HG02852 (cell line): Measurements from ENCODE around the gene MCAT.

ENCODE experiments used
- ATAC-seq: cut with Tn5 transposase; IDR thresholded peaks from one replicate; pipeline ENCODE4 v1.9.1; 2021; ENCODE audit warnings: mild to moderate bottlenecking, moderate library complexity; ENCODE audit not compliant: unreplicated experiment

Gene MCAT

GRCh38 chr22:43142880-43143562 is at the start of gene MCAT:
TSS of gene MCAT (minus strand) at chr22:43143398. CDS start at chr22:43143348, 50 bp downstream.
- peak; percentile 80 for ATAC-seq

- ATAC-seq: no peak
Measured at GRCh38 chr22:43191831-43192230, 48.6 kb upstream of the MCAT start.

DNA sequence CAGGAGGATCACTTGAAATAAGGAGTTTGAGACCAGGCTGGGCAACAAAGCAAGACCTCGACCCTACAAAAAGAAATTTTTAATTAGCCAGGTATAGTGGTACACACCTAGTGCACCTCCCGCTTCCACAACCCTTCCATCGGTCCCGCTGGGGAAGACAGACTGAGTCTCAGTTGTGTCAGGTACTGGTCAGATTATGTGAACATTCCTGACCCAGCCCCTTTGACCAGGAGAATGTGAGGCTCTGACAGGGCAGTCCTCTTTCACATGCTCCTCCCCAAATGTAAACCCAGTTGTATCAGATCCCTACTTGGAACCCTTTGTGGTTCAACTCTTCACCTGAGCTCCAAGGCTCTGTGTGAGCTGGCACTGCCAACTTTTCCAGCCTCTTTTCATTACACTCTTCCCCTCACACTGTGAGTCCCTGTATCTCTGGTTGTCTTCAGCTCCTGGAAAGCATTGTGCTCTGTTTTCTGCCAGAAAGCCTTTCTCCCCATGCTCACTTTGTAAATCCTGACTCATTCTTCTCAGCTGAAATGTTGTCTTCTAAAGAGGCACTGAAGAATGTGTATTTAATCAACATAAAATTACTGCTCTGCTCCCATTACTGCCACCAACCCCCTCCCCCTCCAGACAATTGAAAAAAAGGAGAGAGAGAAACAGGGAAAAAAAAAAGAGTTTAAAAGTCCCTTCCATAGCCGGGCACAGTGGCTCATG is 45.8 kb upstream of the MCAT start:
- ATAC-seq: no peak

DNA sequence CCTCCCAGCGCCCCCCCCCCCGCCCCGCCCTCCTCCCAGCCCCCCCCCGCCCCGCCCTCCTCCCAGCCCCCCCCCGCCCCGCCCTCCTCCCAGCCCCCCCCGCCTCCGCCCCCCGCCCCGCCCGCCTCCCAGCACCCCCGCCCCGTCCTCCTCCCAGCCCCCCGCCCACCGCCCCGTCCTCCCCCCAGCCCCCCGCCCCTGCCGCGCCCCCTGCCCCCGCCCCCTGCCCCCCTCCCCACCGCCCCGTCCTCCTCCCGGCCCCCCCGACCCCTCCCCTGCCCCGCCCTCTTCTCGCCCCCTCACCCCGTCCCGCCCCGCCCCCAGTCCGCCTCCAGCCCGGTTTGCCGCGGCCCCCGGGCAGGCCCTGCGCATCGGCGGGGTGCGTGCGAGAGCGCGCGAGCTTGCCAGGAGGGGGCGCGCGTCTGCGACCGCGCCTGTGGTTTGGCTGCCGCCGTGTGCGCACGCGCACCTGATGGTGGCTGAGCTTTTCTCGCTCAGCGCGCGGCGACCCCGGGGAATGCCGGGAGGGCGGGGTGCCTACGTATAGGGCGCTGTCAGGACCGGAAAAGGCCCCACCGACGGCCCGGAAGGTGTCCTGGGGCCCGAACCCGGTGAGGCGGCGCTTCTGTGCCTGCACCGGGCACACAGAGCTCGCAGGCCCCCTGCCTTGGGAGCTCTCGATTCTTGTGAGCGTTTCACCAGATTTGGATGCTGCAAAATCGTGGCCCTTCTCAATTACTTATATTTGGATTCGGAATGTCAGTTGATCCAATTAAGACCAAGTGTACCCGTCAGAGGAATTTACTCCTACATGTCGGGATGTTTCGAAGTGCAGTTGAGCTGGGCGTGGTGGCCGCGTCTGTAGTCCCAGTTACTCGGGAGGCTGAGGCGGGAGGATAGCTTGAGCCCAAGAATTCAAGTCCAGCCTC is 44.2 kb upstream of the MCAT start:
- peak; percentile 79 for ATAC-seq

DNA sequence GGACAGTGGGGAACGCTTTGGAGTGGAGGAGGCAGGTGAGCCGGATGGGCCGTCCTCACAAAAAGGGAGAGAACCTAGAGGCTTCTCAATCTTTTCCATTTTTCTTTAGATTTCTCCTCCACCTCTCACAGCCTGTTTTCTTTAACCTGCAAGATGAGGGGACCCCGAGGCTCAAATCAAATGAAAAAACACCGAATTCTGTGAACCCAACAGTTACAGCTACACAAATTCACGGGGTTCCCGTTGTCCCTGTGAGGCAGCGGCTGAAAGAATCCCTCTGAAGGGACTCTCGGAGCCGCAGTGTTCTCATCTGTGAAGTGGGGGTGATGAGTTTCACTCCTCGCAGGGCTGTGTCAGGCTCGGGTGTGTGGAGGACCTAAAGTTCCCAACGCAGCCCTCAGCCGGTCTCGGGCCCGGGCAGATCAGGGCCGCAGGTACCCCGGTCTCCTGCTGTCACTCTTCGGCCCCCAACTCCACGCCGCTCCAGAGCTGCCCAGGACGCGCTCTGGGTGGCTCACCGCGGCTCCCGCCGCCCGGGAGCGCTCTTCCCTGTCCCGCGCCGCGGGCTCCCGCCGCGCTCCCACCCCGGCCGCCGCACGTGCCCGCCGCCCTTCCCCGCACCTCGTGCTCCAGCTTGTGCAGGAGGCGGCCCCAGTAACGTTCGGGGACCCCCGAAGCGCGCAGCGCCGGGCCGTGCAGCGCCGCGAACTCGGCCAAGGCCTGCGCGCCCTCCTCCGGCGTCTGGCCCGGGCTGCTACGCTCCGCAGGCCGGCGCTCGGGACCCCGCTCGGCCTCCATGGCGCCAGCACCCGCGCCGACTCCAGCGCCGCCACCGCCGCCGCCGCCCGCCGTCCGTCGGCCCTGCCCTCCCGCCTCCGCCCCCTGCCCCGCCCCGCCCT is 43.3 kb upstream of the MCAT start, which contains the start of gene TTLL12:
TSS of gene TTLL12 (minus strand) at position 863 of the 899 bp plus-strand sequence. CDS start at position 798, 65 bp downstream.
- ATAC-seq: no peak

GRCh38 chr22:43185860-43186261 is 42.7 kb upstream of the MCAT start:
- no peak for ATAC-seq

GRCh38 chr22:43183496-43184277 is 40.5 kb upstream of the MCAT start:
- no peak for ATAC-seq

GRCh38 chr22:43182726-43183125 is 39.5 kb upstream of the MCAT start:
- ATAC-seq: no peak

GRCh38 chr22:43182118-43182517 is 38.9 kb upstream of the MCAT start:
- ATAC-seq: no peak

DNA sequence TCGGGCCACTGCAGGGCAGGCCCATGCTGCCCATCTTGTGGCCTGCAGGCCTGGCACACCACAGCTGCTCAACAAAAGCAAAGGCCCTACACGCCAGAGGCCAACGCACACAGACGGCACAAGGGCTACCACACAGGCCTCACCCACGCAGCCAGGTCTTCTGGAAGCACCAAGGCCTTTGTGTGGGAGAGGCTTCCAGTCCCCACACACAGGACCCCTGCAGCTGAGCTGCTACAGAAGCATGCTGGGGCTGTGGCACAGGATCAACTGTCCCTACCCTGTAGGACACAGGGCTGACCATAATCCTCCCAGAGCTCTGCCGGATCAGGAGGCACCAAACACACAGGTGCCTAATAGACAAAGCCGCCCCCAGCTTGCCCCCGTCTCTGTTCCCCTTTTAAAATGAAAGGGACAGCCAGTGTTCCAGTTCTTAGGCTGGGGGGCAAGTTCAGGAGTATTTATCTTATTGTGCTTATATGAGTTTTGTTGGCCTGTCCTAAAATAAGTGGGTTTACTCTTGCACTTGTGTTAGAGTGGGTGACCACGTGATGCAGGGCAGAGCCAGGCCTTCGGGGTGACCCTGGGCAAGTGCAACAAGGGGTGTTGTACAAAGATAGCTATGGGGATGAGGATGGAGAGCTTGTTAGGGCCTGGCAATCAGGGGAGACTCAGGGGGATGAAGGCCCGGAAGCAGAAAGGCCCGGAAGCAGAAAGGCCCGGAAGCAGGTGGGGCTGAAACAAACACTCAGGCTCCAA is 38.3 kb upstream of the MCAT start:
- ATAC-seq: no peak

DNA sequence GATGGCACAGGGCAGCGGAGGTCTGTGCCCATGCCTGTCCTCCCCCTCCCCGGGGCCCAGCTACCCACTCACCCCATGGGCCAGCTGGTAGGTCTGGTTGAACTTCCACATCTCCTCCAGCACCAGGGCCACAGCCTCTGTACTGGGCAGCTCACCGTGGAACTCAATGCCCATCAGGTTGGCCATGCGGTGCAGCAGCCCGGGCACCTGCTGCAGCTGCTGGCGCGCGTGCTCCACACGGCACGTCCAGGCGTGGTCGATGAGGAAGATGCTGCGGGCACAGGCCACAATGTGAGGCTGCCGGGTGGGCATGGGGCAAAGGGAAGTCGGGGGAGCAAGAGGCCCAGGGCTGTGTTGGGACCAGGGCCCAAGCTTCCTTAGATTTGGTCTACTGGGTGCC is 37.5 kb upstream of the MCAT start:
- no peak for ATAC-seq

DNA sequence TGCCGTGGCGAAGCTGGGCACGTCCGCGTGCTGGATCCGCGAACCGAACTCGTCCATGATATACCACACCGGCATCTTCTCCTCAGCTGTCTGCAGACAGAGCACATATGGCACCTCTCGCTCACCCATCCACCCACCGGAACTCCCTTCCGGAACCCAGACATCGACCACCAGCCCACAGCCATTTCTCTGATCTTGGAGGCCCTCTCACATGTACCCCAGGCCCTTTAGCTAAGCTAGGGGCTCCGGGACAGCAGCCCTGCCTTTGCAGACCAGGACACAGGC is 36.7 kb upstream of the MCAT start:
- ATAC-seq: no peak

GRCh38 chr22:43179146-43179910 is 36.1 kb upstream of the MCAT start:
- ATAC-seq: no peak

- ATAC-seq: no peak
Measured at GRCh38 chr22:43177479-43177878, 34.3 kb upstream of the MCAT start.

DNA sequence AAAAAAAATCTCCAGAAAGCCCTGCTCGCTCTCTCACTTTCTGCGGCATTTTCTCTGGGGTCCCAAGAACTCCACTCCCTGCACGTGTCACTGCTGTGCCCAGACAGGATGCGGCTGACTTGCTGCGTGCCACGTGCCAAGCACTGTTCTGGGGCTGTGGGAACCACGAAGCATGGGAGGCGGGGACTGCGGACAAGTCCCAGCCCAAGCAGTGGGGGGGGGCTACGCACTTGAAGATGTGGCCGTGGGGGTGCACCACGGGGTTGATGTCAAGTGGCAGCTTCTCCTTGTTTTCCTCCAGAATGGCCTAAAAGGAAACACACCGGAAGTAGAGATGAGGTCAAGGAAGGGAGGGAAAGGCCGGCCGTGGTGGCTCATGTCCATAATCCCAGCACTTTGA is 32.9 kb upstream of the MCAT start:
- ATAC-seq: no peak

DNA sequence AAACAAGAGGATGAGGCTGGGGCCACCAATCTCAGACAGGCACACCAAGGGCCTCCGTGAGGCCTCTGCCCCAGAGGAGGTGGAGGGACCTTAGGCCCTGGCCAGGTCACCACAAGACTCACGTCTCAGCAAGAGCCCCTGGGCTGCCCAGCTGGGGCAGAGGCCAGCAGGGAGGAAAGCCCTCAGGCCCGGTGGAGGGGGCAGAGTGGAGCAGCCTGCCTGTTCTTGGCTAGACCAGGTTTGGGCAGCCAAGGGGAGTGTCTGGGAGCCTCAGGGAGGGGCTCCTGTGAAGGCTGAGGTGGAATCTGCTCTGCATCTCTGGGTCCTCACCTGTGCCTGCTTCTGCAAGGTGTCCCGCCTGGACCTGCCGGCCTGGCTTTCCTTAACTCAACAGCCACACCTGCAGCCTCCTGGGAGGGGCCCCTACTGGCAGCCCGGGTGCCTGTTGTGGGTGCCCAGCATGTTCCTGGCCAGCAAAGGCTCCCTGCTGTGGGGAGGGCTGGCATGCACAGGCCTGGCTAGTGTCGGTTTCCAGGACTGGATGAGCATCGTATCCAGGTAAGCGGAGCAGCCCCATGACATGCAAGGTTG is 31.8 kb upstream of the MCAT start:
- no peak for ATAC-seq

GRCh38 chr22:43173976-43174720 is 30.9 kb upstream of the MCAT start:
- no peak for ATAC-seq
